ENCODE results near the gene FAM3A.

Gene FAM3A

GRCh38 chrX:154512879-154513553 is 3.0 kb downstream of the FAM3A start:
- Histone ChIP-seq H3K4me3 (ENCODE audit: control insufficient read depth in 1 of 7, extremely low read depth in 1 of 7, insufficient read depth in 4 of 7, low read depth in 2 of 7, low read length in 6 of 7) (no peak overlapping the region), H3K4me1 (ENCODE audit: control extremely low read depth in 1 of 4, control insufficient read depth in 4 of 4, insufficient read depth in 4 of 4, low read length in 3 of 4) (peaks cover 0 to 36% (median 12%) of the 10 kb centered on the region in 4 experiments), H3K9me3 (ENCODE audit: control extremely low read depth in 1 of 5, control insufficient read depth in 4 of 5, insufficient read depth in 2 of 5, low read depth in 1 of 5, low read length in 4 of 5) (peaks cover 0 to 13% (median 0%) of the 10 kb centered on the region in 5 experiments), H3K27me3 (replicated peaks in 2 of 5; ENCODE audit: control insufficient read depth in 4 of 5, insufficient read depth in 5 of 5, low read length in 4 of 5) (peaks cover 0 to 8% (median 0%) of the 10 kb centered on the region in 5 experiments), H3K36me3 (ENCODE audit: control insufficient read depth in 4 of 4, insufficient read depth in 4 of 4, low read length in 3 of 4) (peaks cover 0 to 16% (median 5%) of the 10 kb centered on the region in 4 experiments), H3K27ac (ENCODE audit: insufficient read depth in 1 of 2, low read depth in 1 of 2, low read length in 2 of 2, poor library complexity in 1 of 2, severe bottlenecking in 2 of 2) (no peak overlapping the region)
- CTCF ChIA-PET = interaction anchor here (1.3 kb wide), 1 partner anchor 20 kb away, joined by 3 read pairs; no protein-coding TSS in a partner anchor
- POLR2A ChIA-PET = no interaction called here
- DNase-seq = no peak
- 95% methylated on average over 14 of the region's 16 CpGs for WGBS (ENCODE audit: insufficient coverage)

GRCh38 chrX:154511761-154512160 is 4.3 kb downstream of the FAM3A start:
- peak overlapping the region in 1 of 7 experiments; percentile 11 for H3K4me3 ChIP-seq (ENCODE audit: control insufficient read depth in 1 of 7, extremely low read depth in 1 of 7, insufficient read depth in 4 of 7, low read depth in 2 of 7, low read length in 6 of 7)
- peaks cover 0 to under 1% (median 0%) of the 10 kb centered on the region in 5 experiments for H3K27me3 ChIP-seq (replicated peaks in 2 of 5; ENCODE audit: control insufficient read depth in 4 of 5, insufficient read depth in 5 of 5, low read length in 4 of 5)
- H3K27ac ChIP-seq (ENCODE audit: insufficient read depth in 1 of 2, low read depth in 1 of 2, low read length in 2 of 2, poor library complexity in 1 of 2, severe bottlenecking in 2 of 2) = peak overlapping the region in 1 of 2 experiments; percentile 61
- DNase-seq = peak in 1 of 3 donors; percentile 8
- peaks cover 0 to 25% (median 9%) of the 10 kb centered on the region in 4 experiments for H3K36me3 ChIP-seq (ENCODE audit: control insufficient read depth in 4 of 4, insufficient read depth in 4 of 4, low read length in 3 of 4)
- ChIA-PET POLR2A (interaction anchor here (0.6 kb wide), 1 partner anchor 21 kb away, joined by 3 read pairs; the partner anchor contains the start of gene SLC10A3), CTCF (no interaction called here)
- peaks cover 0 to 16% (median 0%) of the 10 kb centered on the region in 5 experiments for H3K9me3 ChIP-seq (ENCODE audit: control extremely low read depth in 1 of 5, control insufficient read depth in 4 of 5, insufficient read depth in 2 of 5, low read depth in 1 of 5, low read length in 4 of 5)
- peaks cover 0 to 32% (median 11%) of the 10 kb centered on the region in 4 experiments for H3K4me1 ChIP-seq (ENCODE audit: control extremely low read depth in 1 of 4, control insufficient read depth in 4 of 4, insufficient read depth in 4 of 4, low read length in 3 of 4)
- 75% methylated on average over 2 of the region's 12 CpGs for WGBS (ENCODE audit: insufficient coverage)

GRCh38 chrX:154509455-154509854 is 6.6 kb downstream of the FAM3A start:
- ChIA-PET POLR2A (no interaction called here), CTCF (no interaction called here)
- no peak for DNase-seq
- H3K27ac ChIP-seq (ENCODE audit: insufficient read depth in 1 of 2, low read depth in 1 of 2, low read length in 2 of 2, poor library complexity in 1 of 2, severe bottlenecking in 2 of 2) = no peak overlapping the region
- peaks cover 0 to 21% (median 3%) of the 10 kb centered on the region in 4 experiments for H3K4me1 ChIP-seq (ENCODE audit: control extremely low read depth in 1 of 4, control insufficient read depth in 4 of 4, insufficient read depth in 4 of 4, low read length in 3 of 4)
- WGBS (ENCODE audit: insufficient coverage) = 90% methylated on average over 2 of the region's 5 CpGs
- H3K4me3 ChIP-seq (ENCODE audit: control insufficient read depth in 1 of 7, extremely low read depth in 1 of 7, insufficient read depth in 4 of 7, low read depth in 2 of 7, low read length in 6 of 7) = no peak overlapping the region
- peaks cover 0 to 14% (median 0%) of the 10 kb centered on the region in 5 experiments for H3K27me3 ChIP-seq (replicated peaks in 2 of 5; ENCODE audit: control insufficient read depth in 4 of 5, insufficient read depth in 5 of 5, low read length in 4 of 5)
- peaks cover 0 to 13% (median 0%) of the 10 kb centered on the region in 5 experiments for H3K9me3 ChIP-seq (ENCODE audit: control extremely low read depth in 1 of 5, control insufficient read depth in 4 of 5, insufficient read depth in 2 of 5, low read depth in 1 of 5, low read length in 4 of 5)
- H3K36me3 ChIP-seq (ENCODE audit: control insufficient read depth in 4 of 4, insufficient read depth in 4 of 4, low read length in 3 of 4) = peaks cover 0 to 41% (median 9%) of the 10 kb centered on the region in 4 experiments

GRCh38 chrX:154508384-154508745 is 7.7 kb downstream of the FAM3A start:
- Histone ChIP-seq H3K9me3 (ENCODE audit: control extremely low read depth in 1 of 5, control insufficient read depth in 4 of 5, insufficient read depth in 2 of 5, low read depth in 1 of 5, low read length in 4 of 5) (peaks cover 0 to 13% (median 0%) of the 10 kb centered on the region in 5 experiments), H3K4me1 (ENCODE audit: control extremely low read depth in 1 of 4, control insufficient read depth in 4 of 4, insufficient read depth in 4 of 4, low read length in 3 of 4) (peaks cover 0 to 18% (median 3%) of the 10 kb centered on the region in 4 experiments), H3K4me3 (ENCODE audit: control insufficient read depth in 1 of 7, extremely low read depth in 1 of 7, insufficient read depth in 4 of 7, low read depth in 2 of 7, low read length in 6 of 7) (no peak overlapping the region), H3K27me3 (replicated peaks in 2 of 5; ENCODE audit: control insufficient read depth in 4 of 5, insufficient read depth in 5 of 5, low read length in 4 of 5) (peaks cover 0 to 14% (median 0%) of the 10 kb centered on the region in 5 experiments), H3K36me3 (ENCODE audit: control insufficient read depth in 4 of 4, insufficient read depth in 4 of 4, low read length in 3 of 4) (peaks cover 0 to 41% (median 9%) of the 10 kb centered on the region in 4 experiments), H3K27ac (ENCODE audit: insufficient read depth in 1 of 2, low read depth in 1 of 2, low read length in 2 of 2, poor library complexity in 1 of 2, severe bottlenecking in 2 of 2) (no peak overlapping the region)
- DNase-seq = no peak
- ChIA-PET CTCF (interaction anchor here (1.4 kb wide), 1 partner anchor 18 kb away, joined by 4 read pairs; no protein-coding TSS in a partner anchor), POLR2A (no interaction called here)
- WGBS (ENCODE audit: insufficient coverage) = 93% methylated on average over 10 of the region's 13 CpGs

GRCh38 chrX:154507673-154508383 is 8.2 kb downstream of the FAM3A start:
- peaks cover 0 to 13% (median 0%) of the 10 kb centered on the region in 5 experiments for H3K9me3 ChIP-seq (ENCODE audit: control extremely low read depth in 1 of 5, control insufficient read depth in 4 of 5, insufficient read depth in 2 of 5, low read depth in 1 of 5, low read length in 4 of 5)
- ChIA-PET POLR2A (no interaction called here), CTCF (interaction anchor here (0.8 to 1.4 kb wide), 2 partner anchors 19 kb away, joined by 4 read pairs; no protein-coding TSS in a partner anchor)
- 91% methylated on average over 23 of the region's 24 CpGs for WGBS (ENCODE audit: insufficient coverage)
- no peak overlapping the region for H3K4me3 ChIP-seq (ENCODE audit: control insufficient read depth in 1 of 7, extremely low read depth in 1 of 7, insufficient read depth in 4 of 7, low read depth in 2 of 7, low read length in 6 of 7)
- no peak overlapping the region for H3K27ac ChIP-seq (ENCODE audit: insufficient read depth in 1 of 2, low read depth in 1 of 2, low read length in 2 of 2, poor library complexity in 1 of 2, severe bottlenecking in 2 of 2)
- DNase-seq = no peak
- peaks cover 0 to 14% (median 0%) of the 10 kb centered on the region in 5 experiments for H3K27me3 ChIP-seq (replicated peaks in 2 of 5; ENCODE audit: control insufficient read depth in 4 of 5, insufficient read depth in 5 of 5, low read length in 4 of 5)
- H3K4me1 ChIP-seq (ENCODE audit: control extremely low read depth in 1 of 4, control insufficient read depth in 4 of 4, insufficient read depth in 4 of 4, low read length in 3 of 4) = peaks cover 0 to 16% (median 3%) of the 10 kb centered on the region in 4 experiments
- peaks cover 0 to 41% (median 9%) of the 10 kb centered on the region in 4 experiments for H3K36me3 ChIP-seq (ENCODE audit: control insufficient read depth in 4 of 4, insufficient read depth in 4 of 4, low read length in 3 of 4)

- ChIA-PET POLR2A (no interaction called here), CTCF (interaction anchor here (0.8 kb wide), 1 partner anchor 20 kb away, joined by 4 read pairs; no protein-coding TSS in a partner anchor)
- peaks cover 0 to 8% (median 3%) of the 10 kb centered on the region in 4 experiments for H3K4me1 ChIP-seq (ENCODE audit: control extremely low read depth in 1 of 4, control insufficient read depth in 4 of 4, insufficient read depth in 4 of 4, low read length in 3 of 4)
- DNase-seq = no peak
- H3K27ac ChIP-seq (ENCODE audit: insufficient read depth in 1 of 2, low read depth in 1 of 2, low read length in 2 of 2, poor library complexity in 1 of 2, severe bottlenecking in 2 of 2) = no peak overlapping the region
- peaks cover 0 to 14% (median 0%) of the 10 kb centered on the region in 5 experiments for H3K27me3 ChIP-seq (replicated peaks in 2 of 5; ENCODE audit: control insufficient read depth in 4 of 5, insufficient read depth in 5 of 5, low read length in 4 of 5)
- WGBS (ENCODE audit: insufficient coverage) = 95% methylated on average over 32 of the region's 37 CpGs
- no peak overlapping the region for H3K4me3 ChIP-seq (ENCODE audit: control insufficient read depth in 1 of 7, extremely low read depth in 1 of 7, insufficient read depth in 4 of 7, low read depth in 2 of 7, low read length in 6 of 7)
- H3K36me3 ChIP-seq (ENCODE audit: control insufficient read depth in 4 of 4, insufficient read depth in 4 of 4, low read length in 3 of 4) = peaks cover 0 to 41% (median 9%) of the 10 kb centered on the region in 4 experiments
- peaks cover 0 to 13% (median 0%) of the 10 kb centered on the region in 5 experiments for H3K9me3 ChIP-seq (ENCODE audit: control extremely low read depth in 1 of 5, control insufficient read depth in 4 of 5, insufficient read depth in 2 of 5, low read depth in 1 of 5, low read length in 4 of 5)
Observed at GRCh38 chrX:154506483-154507332, 9.3 kb downstream of the FAM3A start.

Data from common myeloid progenitor, CD34-positive (primary cell).